Epithelial cell of proximal tubule (primary cell): ENCODE results near the gene CDK7. TPM values are rescaled to one million over a fixed set of nuclear protein-coding genes. Genes with fewer than 3 reads are reported as not detected.
"Not testable (repeated sequence)": the region's sequence is repeated elsewhere in the genome, so short reads cannot be mapped to it uniquely, and the experiment has no call there.

Experiments
- DNase-seq: peaks from one replicate; pipeline ENCODE4 v3.0.0-alpha.2; 2011; ENCODE audit warnings: low read depth
- H3K4me3 ChIP-seq: 2 replicates; pipeline ENCODE4 v1.5.1; 2011; ENCODE audit warnings: low read depth, mild to moderate bottlenecking, low read length
- total RNA-seq: library from RNA; depleted of rRNA; stranded (reverse); fragments of >200 nt; gene quantifications from 2 replicates; pipeline ENCODE4 v1.2.3, GENCODE V29; 2015
- TF ChIP-seq, protein P1 (sequence below): conservative IDR thresholded peaks from 2 replicates; pipeline ENCODE4 v1.5.1; 2012; ENCODE audit warnings: low read depth, mild to moderate bottlenecking, low read length

CDK7 gene
- total RNA-seq, 1 donor from 2014 or later, result 48.2 TPM

DNA sequence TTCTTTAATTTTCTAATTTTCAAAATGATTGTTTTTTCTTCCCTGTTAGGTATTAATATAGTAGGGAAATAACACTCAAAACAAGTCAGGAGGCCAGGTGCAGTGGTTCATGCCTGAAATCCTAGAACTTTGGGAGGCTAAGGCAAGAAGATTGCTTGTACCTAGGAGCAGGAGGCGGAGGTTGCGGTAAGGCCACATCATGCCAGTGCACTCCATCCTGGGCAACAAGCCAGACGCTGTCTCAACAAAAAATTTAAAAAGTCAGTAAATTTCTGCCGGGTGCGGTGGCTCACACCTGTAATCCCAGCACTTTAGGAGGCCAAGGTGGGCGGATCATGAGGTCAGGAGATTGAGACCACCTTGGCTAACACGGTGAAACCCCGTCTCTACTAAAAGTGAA, 10.2 kb upstream of the CDK7 start:
- H3K4me3 ChIP-seq, result no peak overlapping the region
- TF ChIP-seq, protein P1, sequence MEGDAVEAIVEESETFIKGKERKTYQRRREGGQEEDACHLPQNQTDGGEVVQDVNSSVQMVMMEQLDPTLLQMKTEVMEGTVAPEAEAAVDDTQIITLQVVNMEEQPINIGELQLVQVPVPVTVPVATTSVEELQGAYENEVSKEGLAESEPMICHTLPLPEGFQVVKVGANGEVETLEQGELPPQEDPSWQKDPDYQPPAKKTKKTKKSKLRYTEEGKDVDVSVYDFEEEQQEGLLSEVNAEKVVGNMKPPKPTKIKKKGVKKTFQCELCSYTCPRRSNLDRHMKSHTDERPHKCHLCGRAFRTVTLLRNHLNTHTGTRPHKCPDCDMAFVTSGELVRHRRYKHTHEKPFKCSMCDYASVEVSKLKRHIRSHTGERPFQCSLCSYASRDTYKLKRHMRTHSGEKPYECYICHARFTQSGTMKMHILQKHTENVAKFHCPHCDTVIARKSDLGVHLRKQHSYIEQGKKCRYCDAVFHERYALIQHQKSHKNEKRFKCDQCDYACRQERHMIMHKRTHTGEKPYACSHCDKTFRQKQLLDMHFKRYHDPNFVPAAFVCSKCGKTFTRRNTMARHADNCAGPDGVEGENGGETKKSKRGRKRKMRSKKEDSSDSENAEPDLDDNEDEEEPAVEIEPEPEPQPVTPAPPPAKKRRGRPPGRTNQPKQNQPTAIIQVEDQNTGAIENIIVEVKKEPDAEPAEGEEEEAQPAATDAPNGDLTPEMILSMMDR, result no peak
- DNase-seq, result no peak

DNA sequence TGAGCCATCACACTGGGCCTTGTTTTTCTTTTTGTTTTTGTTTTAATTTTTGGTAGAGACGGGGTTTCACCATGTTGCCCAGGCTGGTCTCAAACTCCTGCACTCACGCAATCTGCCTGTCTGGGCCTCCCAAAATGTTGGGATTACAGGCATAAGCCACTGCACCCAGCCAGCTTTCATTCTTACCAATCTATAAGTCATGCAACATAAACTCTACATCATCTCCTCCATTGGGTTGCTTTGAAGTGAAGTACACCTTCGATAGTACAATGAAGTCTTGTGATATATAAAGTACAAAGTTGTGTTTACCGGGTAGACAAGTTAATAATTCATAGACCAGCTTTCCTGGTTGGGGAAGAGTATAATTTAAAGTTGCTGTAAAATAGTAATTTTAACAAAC, 8.8 kb upstream of the CDK7 start:
- H3K4me3 ChIP-seq, result no peak overlapping the region
- no peak for DNase-seq
- TF ChIP-seq, protein P1, result no peak

DNA sequence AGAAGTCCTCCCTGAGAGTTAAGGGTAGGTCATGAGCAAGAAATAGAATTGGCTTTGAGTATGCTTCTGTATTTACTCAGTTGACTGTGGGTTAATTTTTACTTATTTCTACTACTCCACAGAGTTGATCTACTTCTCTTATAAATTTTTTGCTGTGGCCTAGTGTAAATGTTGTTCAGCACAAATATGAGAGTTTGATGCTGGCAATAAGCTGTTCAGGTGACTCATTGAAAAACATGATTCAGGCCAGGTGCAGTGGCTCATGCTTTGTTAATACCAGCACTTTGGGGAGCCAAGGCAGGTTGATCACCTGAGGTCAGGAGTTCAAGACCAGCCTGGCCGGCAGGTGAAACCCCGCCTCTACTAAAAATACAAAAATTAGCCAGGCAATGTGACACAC, 4.5 kb upstream of the CDK7 start:
- TF ChIP-seq, protein P1, result no peak
- no peak for DNase-seq
- H3K4me3 ChIP-seq, result no peak overlapping the region

DNA sequence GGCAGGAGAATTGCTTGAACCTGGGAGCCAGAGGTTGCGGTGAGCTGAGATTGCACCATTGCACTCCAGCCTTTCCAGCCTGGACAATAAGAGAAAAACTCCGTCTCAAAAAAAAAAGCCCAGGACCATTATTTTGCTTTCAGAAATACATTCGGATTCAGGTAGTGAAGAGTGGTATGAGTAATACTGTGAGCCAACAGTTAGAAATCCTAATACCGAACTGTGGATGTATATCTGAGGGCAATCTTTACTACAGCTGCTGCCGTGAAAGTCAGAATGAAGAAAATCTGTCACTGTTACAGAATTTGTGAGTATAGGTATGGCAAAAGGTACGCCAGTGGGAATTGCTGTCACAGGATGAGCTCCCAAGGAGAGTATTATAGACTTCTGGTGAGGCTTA, 3.4 kb upstream of the CDK7 start:
- H3K4me3 ChIP-seq, result no peak overlapping the region
- DNase-seq, result no peak
- TF ChIP-seq, protein P1, result no peak

DNA sequence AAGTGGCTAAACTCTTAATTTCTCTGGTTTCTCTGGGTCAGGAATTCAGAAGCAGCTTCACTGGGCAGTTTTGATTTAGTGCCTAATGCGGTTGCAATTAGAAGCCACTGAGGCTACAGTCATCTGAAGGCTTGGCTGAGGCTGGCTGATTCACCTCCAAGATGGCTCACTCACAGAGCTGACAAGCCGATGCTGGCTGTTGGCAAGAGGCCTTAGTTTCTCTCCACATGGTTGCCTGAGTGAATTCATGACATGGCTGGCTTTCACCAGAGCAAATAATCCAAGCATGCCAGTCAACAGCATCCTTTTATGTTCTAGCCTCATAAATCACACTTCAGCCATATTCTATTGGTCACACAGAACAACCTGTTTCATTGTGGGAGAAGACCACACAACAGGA, 2.8 kb upstream of the CDK7 start:
- TF ChIP-seq, protein P1, result no peak
- DNase-seq, result peak; percentile 74
- no peak overlapping the region for H3K4me3 ChIP-seq

DNA sequence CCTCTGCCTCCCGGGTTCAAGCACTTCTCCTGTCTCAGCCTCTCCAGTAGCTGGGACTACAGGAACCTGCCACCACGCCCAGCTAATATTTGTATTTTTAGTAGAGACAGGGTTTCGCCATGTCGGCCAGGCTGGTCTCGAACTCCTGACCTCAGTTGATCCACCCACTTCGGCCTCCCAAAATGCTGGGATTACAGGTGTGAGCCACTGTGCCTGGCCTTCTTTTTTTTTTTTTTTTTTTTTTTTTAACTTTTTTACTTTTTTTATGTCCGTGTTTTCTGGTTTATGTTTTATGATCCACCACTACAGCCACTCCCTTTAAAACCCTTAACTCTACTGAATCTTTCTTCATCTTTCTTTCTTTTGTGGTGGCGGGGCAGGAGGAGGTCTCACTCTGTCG, 2.0 kb downstream of the CDK7 start:
- DNase-seq, H3K4me3 ChIP-seq: not testable (repeated sequence)

DNA sequence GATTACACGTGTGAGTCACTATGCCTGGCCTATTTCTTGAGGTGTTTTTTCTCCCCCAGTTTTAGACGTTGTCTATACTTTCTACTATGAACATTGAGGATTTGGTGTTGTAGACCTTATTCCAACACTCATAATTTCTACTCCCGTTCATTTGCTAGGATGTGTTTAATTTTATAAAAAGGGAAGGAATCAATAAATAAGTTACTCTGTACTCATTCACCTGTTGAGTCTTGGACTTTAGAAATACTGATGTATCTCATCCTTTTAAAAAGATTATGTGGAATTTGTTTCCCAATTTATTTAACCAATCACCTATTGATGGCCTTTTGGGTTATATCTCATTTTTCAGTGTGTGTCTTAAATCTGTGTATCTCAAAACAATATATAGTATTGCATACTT, 3.2 kb downstream of the CDK7 start:
- no peak overlapping the region for H3K4me3 ChIP-seq
- DNase-seq, result no peak
- TF ChIP-seq, protein P1, result no peak
